ENCODE measurements around the gene BCKDK.

The BCKDK gene

DNA sequence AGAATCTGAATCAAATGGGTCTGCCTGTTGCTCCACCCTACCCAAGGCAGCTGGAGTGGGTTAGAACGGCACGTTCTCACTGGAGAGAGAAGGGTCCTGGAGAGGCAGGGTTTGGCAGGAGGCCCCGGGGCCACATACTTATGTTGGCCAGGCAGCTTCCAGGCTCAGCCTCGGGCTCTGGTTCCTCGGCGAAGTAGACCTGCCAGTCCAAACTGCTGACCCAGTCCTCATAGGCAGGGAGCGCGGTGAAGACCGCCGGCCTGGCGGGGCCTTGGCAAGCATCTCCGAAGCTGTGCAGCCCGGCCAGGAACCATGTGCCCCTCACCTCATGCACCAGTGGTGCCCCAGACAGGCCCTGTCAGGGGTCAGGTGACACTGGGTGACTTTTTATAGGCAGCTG is 24.2 kb upstream of the BCKDK start:
- H3K4me3 ChIP-seq (ENCODE audit: control insufficient read depth, low read depth, low read length): no peak overlapping the region
- TF ChIP-seq, protein P1, sequence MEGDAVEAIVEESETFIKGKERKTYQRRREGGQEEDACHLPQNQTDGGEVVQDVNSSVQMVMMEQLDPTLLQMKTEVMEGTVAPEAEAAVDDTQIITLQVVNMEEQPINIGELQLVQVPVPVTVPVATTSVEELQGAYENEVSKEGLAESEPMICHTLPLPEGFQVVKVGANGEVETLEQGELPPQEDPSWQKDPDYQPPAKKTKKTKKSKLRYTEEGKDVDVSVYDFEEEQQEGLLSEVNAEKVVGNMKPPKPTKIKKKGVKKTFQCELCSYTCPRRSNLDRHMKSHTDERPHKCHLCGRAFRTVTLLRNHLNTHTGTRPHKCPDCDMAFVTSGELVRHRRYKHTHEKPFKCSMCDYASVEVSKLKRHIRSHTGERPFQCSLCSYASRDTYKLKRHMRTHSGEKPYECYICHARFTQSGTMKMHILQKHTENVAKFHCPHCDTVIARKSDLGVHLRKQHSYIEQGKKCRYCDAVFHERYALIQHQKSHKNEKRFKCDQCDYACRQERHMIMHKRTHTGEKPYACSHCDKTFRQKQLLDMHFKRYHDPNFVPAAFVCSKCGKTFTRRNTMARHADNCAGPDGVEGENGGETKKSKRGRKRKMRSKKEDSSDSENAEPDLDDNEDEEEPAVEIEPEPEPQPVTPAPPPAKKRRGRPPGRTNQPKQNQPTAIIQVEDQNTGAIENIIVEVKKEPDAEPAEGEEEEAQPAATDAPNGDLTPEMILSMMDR (conservative IDR thresholded peaks at IDR 0.05; ENCODE audit: control insufficient read depth, insufficient read depth, low read depth, low read length): no peak
- no peak for DNase-seq (ENCODE audit: low read depth)

DNA sequence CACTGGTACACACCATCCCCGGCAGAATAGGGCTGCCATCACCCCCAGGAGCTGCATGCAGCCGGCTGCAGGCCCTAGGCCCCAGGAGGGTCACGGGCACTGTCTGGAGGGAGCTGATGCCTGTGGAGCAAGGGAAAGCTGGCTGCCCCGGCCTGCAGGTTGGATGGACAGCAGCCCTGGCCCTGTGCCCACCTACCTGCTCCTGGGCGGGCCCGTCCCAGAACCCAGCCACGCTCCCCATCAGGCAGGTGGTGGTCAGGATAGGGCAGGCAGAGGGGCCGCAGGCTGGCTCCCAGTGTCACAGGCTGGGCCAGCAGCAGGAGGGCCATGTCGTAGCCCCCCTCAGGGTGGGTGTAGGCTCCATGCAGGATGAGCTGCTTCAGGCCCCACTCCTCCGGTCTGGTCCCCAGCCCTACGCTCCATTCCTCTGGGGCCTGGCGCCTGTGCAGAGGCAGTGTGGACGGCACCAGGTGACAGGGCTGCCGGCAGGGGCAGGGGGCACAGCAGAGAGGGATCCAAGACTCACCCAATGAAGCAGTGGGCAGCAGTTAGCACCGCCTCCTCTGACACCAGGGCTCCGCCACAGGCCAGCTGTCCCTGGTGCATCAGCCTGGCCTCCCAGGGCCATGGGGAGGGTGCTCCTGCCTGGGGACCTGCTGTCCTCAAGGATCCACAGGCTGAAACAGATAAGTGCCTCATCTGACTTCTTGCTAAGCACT is 23.4 kb upstream of the BCKDK start:
- TF ChIP-seq, protein P1 (conservative IDR thresholded peaks at IDR 0.05; ENCODE audit: control insufficient read depth, insufficient read depth, low read depth, low read length): no peak

DNA sequence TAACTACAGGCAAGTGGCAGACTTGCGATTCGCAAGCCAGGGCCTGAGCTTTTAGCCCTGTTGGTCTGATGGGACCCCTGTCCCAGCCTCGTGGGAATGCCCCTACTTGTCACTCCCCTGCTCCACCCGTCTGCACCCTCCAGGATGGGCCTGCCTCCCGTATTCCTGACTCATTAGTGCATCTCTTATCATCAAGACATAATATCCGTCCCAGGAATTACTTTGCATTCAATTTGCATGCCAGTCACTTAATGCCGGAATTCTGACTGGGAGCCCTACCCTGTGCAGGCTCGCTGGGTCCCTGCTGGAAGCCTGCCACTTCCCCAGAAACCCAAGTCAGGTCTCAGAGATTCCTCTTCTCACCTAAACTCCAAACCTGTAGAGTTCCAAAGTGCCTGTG is 22.8 kb upstream of the BCKDK start:
- DNase-seq (ENCODE audit: low read depth): no peak
- TF ChIP-seq, protein P1 (conservative IDR thresholded peaks at IDR 0.05; ENCODE audit: control insufficient read depth, insufficient read depth, low read depth, low read length): no peak
- no peak overlapping the region for H3K4me3 ChIP-seq (ENCODE audit: control insufficient read depth, low read depth, low read length)

More for the DNA sequence above, 23.4 kb upstream of the BCKDK start:
- no peak for DNase-seq (ENCODE audit: low read depth)
- no peak overlapping the region for H3K4me3 ChIP-seq (ENCODE audit: control insufficient read depth, low read depth, low read length)

DNA sequence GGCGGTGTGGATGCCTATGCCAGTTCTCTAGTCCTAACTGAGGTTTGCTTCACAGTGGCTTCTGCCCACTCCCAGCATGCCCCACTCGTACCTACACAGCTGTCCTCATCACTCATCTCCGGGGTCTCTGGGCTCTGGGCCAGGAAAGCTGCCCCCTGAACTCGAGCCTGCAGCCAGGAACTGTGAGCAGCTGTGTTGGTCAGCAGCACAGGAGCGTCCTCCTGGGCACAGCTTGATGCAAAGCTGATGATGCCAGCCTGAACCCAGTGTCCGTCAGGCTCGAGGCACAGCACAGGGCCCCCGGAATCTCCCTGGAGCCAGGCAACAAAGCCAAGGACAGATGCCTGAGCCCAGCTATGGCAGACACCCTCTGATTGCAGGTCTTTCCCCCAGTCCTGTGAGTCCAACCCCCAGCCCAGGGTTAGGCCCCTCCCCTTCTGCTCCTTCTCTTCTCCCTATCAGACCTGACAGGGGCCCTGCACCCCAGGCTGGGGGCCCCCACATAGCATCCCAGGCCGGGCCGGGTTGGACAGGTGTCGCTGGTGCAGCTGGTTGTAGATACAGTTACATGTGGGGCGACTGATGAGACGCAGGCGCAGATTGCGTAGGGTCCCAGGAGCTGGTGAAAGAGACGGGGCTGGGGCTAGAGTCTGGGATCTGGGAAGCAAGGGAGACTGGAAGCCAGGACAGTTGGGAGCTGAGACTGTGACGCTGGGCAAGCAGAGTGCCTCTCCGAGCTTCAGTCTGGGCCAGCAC is 22.1 kb upstream of the BCKDK start:
- H3K4me3 ChIP-seq (ENCODE audit: control insufficient read depth, low read depth, low read length): no peak overlapping the region
- TF ChIP-seq, protein P1 (conservative IDR thresholded peaks at IDR 0.05; ENCODE audit: control insufficient read depth, insufficient read depth, low read depth, low read length): no peak
- no peak for DNase-seq (ENCODE audit: low read depth)

DNA sequence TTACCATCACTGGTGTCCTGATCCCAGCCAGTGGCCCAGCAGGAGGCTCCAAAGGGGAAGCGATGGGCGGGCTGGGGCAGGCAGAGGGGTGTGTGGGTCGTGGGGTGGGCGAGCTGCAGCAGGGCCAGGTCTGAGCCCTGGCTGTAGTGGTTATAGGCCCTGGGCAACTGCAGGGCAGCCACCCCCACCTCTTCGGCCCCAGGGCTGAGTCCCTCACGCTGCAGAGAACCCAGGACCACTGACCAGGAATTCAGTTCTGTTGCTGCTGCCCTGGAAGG is 21.6 kb upstream of the BCKDK start:
- TF ChIP-seq, protein P1 (conservative IDR thresholded peaks at IDR 0.05; ENCODE audit: control insufficient read depth, insufficient read depth, low read depth, low read length): no peak
- no peak for DNase-seq (ENCODE audit: low read depth)
- H3K4me3 ChIP-seq (ENCODE audit: control insufficient read depth, low read depth, low read length): no peak overlapping the region

DNA sequence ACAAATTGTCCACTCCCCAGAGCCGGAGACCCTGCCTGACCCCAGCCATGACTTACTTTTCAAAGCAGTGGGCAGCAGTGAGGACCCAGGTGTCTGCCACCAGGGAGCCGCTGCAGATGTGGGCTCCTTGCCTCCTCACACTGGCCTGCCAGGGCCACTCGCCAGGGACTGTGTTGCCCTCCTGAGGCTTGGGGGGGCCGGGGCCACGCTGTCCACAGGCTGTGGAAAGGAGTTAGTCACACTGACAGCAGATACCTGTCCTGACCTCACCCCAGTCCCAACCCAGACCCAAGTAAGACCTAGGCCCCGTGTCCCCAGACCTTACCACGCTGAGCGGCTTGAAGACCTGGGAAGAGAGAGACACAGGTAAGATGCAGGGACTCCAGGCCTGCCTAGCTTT is 20.7 kb upstream of the BCKDK start:
- H3K4me3 ChIP-seq (ENCODE audit: control insufficient read depth, low read depth, low read length): no peak overlapping the region
- TF ChIP-seq, protein P1 (conservative IDR thresholded peaks at IDR 0.05; ENCODE audit: control insufficient read depth, insufficient read depth, low read depth, low read length): no peak
- DNase-seq (ENCODE audit: low read depth): no peak
